HG02678 (cell line): ENCODE results near the gene PCDHGA1.
"Not testable (repeated sequence)": the region's sequence is repeated elsewhere in the genome, so short reads cannot be mapped to it uniquely, and the experiment has no call there.

ENCODE experiments used
- ATAC-seq: cut with Tn5 transposase; IDR thresholded peaks from one replicate; pipeline ENCODE4 v1.9.1; 2021; ENCODE audit warnings: mild to moderate bottlenecking, moderate library complexity; ENCODE audit not compliant: unreplicated experiment

The PCDHGA1 gene

DNA sequence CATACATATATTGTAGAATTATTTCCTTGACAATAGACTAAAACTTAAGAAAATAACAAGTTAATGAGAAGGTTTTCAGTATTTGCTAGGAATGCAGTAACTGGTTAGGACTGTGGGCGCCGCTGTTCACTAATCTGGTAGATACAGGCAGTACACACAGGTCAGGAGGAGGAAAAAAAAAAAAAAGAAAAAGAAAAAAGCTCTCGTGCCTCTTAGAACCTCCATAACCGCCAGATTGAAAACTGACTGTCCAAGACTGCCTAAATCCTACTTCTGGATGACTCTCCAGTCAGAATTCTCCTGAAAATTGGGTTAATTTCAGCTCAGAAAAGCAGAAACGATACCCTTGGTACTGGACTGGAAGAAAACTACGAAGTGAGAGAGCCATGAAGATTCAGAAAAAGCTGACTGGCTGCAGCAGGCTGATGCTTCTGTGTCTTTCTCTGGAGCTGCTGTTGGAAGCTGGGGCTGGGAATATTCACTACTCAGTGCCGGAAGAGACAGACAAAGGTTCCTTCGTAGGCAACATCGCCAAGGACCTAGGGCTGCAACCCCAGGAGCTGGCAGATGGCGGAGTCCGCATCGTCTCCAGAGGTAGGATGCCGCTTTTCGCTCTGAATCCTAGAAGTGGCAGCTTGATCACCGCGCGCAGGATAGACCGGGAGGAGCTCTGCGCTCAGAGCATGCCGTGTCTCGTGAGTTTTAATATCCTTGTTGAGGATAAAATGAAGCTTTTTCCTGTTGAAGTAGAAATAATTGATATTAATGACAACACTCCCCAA is at the start of gene PCDHGA1:
TSS of gene PCDHGA1 (plus strand) at position 216 of the 782 bp plus-strand sequence.
- no peak for ATAC-seq

DNA sequence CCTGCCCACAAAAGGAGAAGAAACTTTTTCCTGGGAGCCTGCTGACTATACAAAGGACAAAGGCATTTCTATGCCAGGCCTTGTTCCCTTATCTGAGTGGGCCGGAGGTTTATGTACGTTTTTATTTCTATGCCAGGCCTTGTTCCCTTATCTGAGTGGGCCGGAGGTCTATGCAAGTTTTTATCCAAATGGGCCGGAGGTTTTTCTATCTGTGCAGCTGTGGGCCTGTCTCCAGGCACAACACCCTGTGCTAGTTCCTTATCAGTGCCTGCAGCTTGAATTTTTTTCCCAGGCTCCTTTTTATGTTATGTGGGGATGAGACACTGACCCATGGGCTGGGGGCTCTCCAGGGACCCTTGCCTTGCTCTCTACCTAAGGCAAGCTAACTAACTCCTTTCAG is 31.9 kb upstream of the PCDHGA1 start:
- ATAC-seq, result no peak

DNA sequence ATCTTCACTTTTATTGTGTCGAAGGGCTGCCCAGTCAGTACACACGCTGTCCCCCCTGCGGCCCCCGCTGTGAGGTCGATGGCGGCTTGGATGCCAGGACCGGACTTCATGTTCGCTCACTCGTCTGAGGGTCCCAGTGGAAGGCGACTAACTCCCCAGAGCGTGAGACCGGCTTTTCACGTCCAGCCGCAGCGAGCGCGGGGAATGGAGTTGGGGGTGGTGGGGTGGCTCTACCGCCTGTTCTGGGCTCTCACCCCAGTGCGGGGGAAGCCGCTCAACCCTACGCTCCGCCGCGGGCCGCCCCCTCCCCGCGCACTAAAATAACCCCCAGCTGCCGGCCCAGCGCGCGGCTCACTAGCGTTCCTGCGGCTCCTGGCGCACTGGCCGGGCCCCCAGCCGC is 26.6 kb upstream of the PCDHGA1 start, which contains the start of gene SLC25A2:
TSS of gene SLC25A2 (minus strand) at position 294 of the 400 bp plus-strand sequence. CDS start at position 110, 184 bp downstream.
- no peak for ATAC-seq

DNA sequence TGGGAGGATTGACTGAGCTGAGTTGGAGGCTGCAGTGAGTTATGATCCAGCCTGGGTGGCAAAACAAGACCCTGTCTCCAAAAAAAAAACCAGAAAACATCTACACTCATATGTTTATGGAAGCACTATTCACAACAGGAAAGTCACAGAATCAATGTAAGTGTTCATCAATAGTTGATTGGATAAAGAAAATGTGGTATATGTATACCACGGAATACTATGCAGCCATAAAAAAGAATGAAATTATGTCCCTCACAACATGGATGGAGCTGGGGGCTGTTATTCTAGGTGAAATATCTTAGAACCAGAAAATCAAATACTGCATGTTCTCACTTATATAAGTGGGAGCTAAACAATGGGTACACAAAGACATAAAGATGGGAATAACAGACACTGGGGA is 23.7 kb upstream of the PCDHGA1 start:
- ATAC-seq, result no peak

DNA sequence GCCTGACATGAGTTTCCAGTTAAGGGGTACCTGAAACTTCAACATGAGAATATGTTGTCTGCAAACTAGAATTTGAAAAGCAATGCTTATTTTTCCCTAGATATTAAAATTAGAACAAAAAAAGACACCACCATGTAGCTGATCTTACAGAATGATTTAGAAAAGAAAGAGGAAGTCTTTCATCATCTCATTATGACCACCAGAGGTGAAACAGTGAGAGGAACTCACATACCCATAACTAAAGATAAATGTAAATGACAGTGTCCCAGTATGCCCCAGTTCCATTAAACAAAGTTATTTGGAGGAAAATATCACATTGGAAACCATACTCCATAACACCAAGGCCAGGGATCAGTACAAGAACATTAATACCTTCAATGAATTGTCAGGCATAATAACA is 16.6 kb upstream of the PCDHGA1 start:
- no peak for ATAC-seq

DNA sequence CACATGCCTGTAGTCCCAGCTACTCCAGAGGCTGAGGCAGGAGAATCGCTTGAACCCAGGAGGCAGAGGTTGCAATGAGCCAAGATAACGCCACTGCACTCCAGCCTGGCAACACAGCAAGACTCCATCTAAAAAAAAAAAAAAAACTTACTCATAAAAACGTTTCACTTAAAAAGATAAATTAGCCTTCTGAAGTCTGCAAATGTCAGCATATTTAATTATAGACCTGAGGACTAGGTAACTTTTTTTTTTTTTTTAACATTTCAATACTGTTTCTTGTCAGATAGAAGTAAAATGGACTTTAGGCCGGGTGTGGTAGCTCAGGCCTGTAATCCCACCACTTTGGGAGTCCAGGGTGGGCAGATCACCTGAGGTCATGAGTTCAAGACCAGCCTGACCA is 13.4 kb upstream of the PCDHGA1 start:
- ATAC-seq, result not testable (repeated sequence)

DNA sequence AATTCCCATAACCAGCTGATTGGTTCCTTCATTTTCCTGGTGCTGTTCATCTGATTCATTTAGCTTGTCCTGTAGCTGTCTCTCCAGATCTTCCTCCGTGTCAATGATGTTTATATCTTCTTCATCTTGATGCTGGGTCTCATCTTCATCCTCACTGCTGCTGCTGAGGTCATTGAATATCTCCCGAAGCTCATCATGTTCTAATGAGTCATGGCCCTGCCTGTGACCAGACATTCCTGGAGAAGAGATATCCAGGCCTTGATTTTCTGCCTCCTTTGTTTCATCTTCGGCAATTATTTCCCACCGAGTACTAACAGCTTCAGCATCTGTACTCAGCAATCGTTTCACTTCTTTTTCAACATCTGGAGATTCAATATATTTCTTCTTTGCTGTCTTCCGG is 11.1 kb upstream of the PCDHGA1 start:
- ATAC-seq, result no peak

DNA sequence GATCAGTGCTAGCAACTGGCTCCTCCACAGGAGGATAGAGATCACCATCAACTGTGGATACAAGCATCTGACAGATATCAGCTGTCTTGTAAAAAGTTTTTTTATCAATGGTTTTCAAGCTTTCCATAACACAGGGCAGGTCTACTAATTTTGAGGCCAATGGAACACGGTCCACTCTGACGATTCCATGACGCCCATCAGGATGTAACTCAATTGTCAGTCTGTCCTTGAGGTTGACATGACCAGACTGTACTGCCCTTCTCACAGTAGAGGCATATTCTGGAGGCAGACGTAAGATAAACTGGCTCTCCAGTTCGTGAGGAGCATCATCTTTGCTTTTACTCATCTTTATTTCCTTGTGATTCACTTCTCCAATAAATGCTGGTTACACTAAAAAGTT is 10.6 kb upstream of the PCDHGA1 start:
- no peak for ATAC-seq

DNA sequence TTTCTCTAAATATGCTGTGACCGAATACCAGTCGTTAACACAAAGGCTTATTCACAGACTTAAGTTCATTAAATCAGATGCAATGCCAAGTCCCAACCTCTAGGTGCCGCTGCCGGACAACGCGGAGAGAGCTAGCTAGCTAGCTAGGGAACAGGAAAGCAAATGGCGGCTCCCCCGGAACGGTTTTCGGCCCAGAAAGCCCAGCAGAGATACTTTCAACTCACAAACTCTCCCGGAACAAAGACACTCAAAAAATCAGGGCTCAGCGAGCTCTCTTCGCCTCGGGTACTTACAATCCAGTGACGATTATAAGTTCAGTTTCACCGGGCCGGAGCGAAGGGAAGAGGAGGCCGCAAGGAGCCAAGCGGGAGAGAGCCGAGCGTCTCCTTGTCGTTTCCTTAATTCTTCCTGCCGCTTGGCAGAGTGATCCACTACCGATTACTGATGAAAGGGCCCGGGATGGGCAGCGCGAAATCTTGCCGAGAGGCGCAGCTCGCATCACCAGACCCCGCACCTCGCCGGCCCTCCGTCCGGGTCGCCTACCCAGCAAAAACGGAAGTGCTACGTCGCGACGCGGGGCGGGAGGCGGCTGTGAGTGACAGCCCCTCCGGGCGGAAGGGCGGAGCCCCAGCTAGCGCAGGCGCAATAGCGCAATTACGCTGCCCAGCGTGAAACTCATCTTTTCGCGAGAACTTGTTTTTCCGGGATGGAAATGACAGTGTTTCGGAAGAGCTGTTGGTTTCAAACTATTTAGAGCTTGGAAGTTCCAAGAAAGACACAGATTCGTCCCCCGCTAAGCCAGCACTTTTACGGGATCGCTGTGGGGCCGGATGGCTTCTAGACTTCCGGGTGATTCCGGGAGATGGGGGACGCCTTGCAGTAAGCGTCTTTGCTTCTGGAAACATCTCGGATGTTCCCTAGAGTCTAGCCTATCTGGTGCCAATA is 9.8 kb upstream of the PCDHGA1 start, which contains the start of gene TAF7:
TSS of gene TAF7 (minus strand) at position 560 of the 945 bp plus-strand sequence. CDS start 740 bp downstream, outside the sequence.
- peak; percentile 94 for ATAC-seq

DNA sequence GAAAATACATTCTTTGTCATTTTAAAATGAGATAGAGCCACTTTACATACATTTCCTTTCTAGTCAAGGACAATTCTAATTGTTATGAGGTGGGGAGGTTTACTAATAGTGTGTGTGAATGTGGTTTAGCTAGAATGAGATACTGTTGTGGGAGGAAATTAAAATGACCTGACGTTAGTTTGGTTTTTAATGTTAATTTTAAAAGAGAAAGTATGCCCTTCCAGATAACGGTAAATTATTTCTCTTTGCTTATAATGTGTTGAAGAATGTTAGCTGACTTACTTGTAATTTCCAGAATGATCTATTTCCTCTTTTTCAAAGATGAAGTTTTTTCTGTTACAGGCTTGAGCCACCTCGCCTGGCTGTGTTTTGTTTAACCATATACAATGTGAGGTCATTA is 8.1 kb upstream of the PCDHGA1 start:
- no peak for ATAC-seq

DNA sequence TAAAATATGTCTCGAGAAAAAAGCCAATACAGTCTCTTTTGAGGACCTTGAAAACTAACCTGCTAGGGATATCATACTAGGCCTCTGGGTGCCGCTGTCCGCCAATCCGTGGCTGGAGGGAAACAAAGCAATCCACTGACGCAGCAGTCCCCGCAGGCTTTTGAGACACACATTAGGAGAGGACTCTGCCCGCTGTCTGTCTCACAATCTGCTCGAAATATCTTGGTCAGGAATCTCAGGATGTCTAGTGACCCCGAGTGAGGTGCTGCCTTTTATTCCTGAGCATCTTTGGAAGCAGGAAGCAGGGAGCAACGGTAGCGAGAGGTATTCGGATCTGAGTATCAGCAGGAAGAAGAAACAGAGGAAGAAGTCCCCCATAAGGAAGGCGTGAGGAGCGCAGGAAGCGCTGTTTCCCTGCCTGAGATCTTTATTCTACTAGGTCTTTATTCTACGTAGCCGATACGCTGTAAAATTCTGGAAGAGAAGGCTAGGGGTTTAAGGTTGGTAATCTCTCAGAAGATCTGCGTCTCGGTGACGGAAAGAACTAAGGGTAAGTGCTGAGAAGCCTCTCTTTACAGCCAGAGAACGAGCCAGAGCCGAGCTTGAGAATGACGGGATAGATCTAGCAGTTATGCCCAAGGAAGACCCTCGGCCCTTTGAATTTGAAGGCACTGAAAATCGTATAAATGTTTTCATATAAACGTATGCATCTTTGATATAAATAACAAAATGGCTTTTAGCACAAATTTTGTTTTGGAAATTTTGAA is 4.0 kb upstream of the PCDHGA1 start:
- peak; percentile 86 for ATAC-seq

DNA sequence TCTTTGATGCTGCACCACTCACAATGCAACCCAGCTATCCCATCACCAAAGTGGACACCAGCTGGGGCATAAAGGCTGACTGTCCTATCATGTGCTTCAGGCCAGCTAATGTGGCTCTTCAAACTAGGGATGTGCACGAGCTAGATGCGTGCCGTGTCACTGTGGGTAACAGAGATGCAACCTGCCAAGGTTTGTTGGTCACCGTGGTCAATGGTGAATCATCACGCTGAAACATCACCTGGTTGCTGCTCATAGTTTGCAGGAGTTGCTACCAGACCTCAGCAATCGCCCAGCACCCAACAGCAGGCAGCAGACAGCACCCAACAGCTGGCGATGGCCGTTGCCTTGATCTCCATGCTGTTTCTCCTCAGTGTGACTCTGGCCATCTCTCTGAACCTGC is 2.1 kb upstream of the PCDHGA1 start:
- no peak for ATAC-seq

DNA sequence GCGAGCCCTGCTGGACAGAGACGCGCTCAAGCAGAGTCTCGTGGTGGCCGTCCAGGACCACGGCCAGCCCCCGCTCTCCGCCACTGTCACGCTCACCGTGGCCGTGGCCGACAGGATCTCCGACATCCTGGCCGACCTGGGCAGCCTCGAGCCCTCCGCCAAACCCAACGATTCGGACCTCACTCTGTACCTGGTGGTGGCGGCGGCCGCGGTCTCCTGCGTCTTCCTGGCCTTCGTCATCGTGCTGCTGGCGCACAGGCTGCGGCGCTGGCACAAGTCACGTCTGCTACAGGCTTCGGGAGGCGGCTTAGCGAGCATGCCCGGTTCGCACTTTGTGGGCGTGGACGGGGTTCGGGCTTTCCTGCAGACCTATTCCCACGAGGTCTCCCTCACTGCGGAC is 2.3 kb downstream of the PCDHGA1 start:
- not testable (repeated sequence) for ATAC-seq

DNA sequence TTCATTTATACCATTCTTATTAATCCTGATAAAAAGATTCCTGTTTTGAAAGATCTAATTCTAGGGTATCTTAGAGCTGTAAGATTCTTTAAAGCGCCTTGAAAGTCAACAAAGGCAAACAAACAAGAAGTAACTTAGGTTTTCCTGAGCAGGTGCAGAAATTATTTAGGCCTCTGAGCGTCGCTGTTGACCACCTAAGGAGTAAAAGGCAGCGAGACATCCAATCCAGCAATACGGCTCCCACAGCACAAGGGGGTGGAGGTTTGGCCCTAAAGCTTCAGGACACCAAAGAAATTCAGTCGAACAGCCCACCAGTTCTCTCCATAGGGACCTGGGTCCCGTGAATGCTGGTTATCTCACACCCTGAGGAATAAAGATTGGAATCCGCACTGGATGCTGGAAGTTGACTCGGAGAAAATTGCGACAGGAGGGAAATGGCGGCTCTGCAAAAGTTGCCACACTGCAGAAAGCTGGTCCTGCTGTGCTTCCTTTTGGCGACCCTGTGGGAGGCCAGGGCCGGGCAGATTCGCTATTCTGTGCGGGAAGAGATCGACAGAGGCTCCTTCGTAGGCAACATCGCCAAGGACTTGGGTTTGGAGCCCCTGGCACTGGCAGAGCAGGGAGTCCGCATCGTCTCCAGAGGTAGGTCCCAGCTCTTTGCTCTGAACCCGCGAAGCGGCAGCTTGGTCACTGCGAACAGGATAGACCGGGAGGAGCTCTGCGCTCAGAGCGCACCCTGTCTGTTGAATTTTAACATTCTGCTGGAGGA is 8.4 kb downstream of the PCDHGA1 start, which contains the start of gene PCDHGA2:
TSS of gene PCDHGA2 (plus strand) at position 223 of the 769 bp plus-strand sequence.
- no peak for ATAC-seq

DNA sequence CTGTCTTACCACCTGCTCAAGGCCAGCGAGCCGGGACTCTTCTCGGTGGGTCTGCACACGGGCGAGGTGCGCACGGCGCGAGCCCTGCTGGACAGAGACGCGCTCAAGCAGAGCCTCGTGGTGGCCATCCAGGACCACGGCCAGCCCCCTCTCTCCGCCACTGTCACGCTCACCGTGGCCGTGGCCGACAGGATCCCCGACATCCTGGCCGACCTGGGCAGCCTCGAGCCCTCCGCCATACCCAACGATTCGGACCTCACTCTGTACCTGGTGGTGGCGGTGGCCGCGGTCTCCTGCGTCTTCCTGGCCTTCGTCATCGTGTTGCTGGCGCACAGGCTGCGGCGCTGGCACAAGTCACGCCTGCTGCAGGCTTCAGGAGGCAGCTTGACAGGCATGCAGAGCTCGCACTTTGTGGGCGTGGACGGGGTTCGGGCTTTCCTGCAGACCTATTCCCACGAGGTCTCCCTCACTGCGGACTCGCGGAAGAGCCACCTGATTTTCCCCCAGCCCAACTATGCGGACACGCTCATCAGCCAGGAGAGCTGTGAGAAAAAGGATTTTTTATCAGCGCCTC is 10.6 kb downstream of the PCDHGA1 start:
- not testable (repeated sequence) for ATAC-seq

DNA sequence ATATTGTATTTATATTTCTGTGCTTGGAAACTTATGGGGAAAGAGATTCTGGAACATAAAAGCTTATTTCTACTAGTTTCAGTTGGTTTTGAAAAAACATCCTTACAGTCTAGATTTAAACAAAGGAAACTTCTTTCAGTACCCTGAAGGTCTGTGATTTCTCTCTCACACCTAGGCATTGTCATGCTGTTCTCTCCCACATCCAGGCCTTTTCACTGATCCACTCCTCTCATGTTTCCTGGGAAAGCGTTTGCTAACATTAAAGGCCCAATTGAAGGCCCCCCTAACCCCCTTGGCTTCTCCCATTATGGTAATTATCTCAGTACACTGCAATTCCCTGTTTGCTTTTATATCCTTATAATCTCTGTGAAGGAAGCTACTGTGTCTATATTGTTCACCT is 12.5 kb downstream of the PCDHGA1 start:
- no peak for ATAC-seq

DNA sequence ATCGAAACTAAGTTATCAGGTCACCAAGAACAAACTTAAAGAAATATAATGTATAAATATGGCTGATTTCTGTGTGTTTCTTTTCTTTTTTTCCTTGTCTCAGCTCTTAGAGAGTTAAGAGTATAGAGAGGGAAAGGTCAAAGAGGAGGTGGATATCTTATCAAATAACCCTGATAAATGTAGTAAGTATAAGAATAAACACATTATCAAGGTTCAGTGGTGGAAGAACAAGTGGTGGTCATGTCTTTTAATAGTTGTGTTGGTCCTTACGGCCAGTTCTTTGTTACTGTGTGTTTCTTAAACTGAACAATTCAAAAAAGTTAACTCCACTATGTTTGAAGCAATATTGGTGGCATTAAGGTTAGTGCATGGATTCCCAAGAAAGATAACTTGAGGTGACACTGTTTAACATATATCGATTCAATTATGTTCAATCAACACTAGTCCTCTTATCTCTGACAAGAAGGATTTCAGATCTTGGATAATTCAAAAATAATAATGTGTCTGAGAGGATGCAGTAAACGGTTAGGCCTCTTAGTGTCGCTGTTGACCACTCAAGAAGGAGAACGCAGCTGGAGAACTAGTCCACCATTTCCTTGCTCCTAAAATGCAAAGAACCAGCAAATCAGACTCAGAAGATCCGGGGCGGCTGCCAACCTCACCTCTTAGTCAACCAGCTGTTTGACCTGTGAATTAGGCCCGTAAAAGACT is 13.1 kb downstream of the PCDHGA1 start, which contains the start of gene PCDHGA3:
TSS of gene PCDHGA3 (plus strand) at position 588 of the 711 bp plus-strand sequence. CDS start 205 bp downstream, outside the sequence.
- no peak for ATAC-seq

DNA sequence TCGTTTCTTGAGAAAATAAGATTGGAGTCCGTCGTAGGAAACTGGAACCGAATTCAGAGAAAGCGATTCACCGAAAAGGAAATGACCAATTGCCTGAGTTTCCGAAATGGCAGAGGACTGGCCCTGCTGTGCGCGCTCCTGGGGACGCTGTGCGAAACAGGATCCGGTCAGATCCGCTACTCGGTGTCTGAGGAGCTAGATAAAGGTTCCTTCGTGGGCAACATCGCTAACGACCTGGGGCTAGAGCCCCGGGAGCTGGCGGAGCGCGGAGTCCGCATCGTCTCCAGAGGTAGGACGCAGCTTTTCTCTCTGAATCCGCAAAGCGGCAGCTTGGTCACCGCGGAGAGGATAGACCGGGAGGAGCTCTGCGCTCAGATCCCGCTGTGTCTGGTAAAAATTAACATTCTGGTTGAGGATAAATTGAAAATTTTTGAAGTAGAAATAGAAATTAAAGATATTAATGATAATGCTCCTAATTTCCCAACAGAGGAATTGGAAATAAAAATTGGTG is 13.7 kb downstream of the PCDHGA1 start:
- ATAC-seq, result no peak

DNA sequence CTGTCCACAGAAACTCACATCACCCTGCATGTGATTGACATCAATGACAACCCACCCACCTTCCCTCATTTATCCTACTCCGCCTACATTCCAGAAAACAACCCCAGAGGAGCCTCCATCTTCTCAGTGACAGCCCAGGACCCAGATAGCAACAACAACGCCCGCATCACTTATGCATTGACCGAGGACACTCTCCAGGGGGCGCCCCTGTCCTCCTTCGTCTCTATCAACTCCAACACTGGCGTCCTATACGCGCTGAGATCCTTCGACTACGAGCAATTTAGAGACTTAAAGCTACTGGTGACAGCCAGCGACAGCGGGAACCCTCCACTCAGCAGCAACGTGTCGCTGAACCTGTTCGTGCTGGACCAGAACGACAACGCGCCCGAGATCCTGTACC is 15.0 kb downstream of the PCDHGA1 start:
- ATAC-seq, result no peak
